GM06990 (cell line): ENCODE data around the gene ZBTB20.

ENCODE experiments used
- DNase-seq: peaks from one replicate; pipeline ENCODE4 v3.0.0-alpha.2; 2011; ENCODE audit not compliant: insufficient read length; ENCODE audit errors: extremely low read depth
- H3K27me3 ChIP-seq: replicated peaks from 2 replicates; pipeline ENCODE4 v1.6.0; 2011; ENCODE audit warnings: low read length; ENCODE audit not compliant: control insufficient read depth, insufficient read depth
- H3K36me3 ChIP-seq: 2 replicates; pipeline ENCODE4 v1.5.1; 2011; ENCODE audit warnings: low read length; ENCODE audit not compliant: control insufficient read depth, insufficient read depth
- H3K4me3 ChIP-seq: replicated peaks from 2 replicates; pipeline ENCODE4 v1.5.1; 2011; ENCODE audit warnings: low read depth, mild to moderate bottlenecking, control low read depth, low read length
- TF ChIP-seq, protein P1 (sequence below): IDR thresholded peaks from 2 replicates; pipeline ENCODE4 v1.5.1; 2011; ENCODE audit warnings: low read length, control low read depth, mild to moderate bottlenecking, inconsistent platforms; ENCODE audit not compliant: insufficient read depth, poor library complexity, severe bottlenecking

ZBTB20 gene

DNA sequence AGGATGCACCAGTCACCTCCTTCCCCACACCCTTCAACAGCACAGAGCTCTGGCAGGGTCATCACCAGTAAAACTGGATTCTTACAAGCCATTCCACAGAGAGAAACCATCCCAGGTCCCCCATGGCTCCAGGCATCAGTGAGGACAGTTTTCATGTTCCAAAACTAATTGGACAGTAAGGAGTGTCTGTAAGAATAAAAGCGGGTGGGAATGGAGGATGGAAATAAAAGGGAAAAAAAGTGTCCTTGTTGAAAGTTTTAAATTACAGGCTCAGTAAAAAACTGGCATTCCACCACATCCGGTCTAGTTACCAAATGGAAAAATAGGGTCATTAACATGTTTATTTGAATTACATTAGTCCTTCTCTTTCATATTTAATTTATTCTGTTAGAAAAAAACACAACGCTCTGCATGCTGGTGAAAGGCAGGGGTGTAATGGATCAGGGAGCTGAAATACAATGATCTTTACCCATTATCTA is 735.9 kb downstream of the ZBTB20 start:
- no peak for DNase-seq
- Histone ChIP-seq H3K27me3 (no peaks in the 10 kb centered on the region), H3K36me3 (no peaks in the 10 kb centered on the region), H3K4me3 (no peak overlapping the region)
- TF ChIP-seq, protein P1, sequence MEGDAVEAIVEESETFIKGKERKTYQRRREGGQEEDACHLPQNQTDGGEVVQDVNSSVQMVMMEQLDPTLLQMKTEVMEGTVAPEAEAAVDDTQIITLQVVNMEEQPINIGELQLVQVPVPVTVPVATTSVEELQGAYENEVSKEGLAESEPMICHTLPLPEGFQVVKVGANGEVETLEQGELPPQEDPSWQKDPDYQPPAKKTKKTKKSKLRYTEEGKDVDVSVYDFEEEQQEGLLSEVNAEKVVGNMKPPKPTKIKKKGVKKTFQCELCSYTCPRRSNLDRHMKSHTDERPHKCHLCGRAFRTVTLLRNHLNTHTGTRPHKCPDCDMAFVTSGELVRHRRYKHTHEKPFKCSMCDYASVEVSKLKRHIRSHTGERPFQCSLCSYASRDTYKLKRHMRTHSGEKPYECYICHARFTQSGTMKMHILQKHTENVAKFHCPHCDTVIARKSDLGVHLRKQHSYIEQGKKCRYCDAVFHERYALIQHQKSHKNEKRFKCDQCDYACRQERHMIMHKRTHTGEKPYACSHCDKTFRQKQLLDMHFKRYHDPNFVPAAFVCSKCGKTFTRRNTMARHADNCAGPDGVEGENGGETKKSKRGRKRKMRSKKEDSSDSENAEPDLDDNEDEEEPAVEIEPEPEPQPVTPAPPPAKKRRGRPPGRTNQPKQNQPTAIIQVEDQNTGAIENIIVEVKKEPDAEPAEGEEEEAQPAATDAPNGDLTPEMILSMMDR = no peak

DNA sequence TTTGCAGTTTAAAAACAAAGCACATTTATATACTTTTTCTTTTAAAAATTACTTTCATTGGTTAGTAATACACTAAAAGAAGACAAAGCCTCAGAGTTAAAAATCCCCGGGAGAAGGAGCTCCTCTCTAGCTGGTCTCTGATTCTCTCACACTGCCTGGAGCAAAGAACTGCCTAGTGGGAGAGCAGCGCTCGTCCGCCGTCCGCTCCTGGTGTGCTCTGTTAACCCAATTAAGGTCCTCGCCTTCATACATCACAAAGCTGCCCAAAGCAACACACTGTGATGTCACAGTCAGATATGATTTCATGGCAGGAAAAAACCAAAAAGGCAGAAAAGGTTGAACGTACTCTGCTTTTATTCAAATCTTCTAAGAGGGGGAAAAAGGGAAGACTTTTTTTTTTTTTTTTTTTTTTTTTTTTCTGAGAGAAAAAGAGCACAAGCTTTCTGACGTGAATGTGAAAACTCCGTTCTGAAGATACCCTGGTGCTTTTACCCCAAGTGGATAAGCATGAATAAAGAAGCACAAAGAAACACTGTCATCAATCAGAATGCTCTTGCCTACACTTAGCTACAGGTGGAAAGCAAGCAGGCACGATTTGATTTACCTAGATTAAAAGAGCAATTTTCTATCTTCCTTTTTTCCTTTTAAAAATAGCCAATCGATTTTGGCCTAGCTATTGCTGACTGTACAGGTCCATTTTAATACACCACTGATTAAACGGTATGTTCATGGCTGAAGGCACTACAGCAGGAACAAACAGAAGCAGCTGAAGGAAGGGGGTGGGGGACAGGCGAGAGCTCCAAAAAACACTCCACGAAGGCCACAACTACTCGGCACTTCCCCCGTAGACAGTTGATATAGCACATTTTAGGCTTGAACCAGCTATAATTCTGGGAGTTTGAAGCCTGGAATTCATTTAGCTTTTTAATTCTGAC is 738.1 kb downstream of the ZBTB20 start:
- H3K27me3 ChIP-seq = no peaks in the 10 kb centered on the region
- TF ChIP-seq, protein P1 = no peak
- H3K4me3 ChIP-seq = no peak overlapping the region
- no peak for DNase-seq
- H3K36me3 ChIP-seq = no peaks in the 10 kb centered on the region

DNA sequence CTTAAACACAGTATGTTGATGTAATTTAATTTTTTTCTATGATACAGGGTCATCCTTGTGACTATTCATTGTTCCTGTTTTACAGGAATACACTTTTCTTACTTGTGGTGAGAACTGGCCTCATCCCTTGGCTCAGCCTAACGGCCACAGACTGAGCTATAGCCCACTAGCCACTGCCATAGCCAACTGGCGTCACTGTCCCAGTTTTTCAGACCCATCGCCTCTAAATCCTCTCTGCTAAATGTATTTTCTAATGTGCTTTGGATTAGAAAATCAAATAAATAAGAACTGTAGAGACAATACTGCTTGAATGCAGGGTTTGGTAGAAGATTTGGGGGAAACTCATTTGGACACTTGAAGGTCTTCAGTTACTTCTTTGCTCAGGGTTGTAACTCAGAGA is 740.2 kb downstream of the ZBTB20 start:
- H3K4me3 ChIP-seq = no peak overlapping the region
- H3K36me3 ChIP-seq = no peaks in the 10 kb centered on the region
- no peaks in the 10 kb centered on the region for H3K27me3 ChIP-seq
- TF ChIP-seq, protein P1 = no peak
- DNase-seq = no peak

DNA sequence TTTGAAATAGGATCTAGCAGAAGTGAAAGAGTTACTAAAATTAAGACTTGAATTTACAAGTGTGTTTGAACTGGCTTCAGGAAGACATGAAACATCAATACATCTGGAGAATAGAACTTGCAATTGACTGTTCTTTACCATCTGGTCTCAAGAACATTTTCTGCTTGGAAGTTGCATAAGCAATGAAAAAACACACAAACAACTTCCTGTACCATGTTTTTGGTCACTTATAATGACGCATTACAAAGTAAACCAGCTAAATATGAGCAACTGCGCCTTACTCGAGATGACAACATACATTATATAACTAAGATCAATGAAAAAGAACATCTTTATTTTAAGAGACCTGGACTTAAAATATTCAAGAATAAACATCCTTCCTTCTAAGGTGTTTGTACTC is 740.8 kb downstream of the ZBTB20 start:
- H3K27me3 ChIP-seq = no peaks in the 10 kb centered on the region
- TF ChIP-seq, protein P1 = no peak
- H3K4me3 ChIP-seq = no peak overlapping the region
- DNase-seq = no peak
- no peaks in the 10 kb centered on the region for H3K36me3 ChIP-seq

DNA sequence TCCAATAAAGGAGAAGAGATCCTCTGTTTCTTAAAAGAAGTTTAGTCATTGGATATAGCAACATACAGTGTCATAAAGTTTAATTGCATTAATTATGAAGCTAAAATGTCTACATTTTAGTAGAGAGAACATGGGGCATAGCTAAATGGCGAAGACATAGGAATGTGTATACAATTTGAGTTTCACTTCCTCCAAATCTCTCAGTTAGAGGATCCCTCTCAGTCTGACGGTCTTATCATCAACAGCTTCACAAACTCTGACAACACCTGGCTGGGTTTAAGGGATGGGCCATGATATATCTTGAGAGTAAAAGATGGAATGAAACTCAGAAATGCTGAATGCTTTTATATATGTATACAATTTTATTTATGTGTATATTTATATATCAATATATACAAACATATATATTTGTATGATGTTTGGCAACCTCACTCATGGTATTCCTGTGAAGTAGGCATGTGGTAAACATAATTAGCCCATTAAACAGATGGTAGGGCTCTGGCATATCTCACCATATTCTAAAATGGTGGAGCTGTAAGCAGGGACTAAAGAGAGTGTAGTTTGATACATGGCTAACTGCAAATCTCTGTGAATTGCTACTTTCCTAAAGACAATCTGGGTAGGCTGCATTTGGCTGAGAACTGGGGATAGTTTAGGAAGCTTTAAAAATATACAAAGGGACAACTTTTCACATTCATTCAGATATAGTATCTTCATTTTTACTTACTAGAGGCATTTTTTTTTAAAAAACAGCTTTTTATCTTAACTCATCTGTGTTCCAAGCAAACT is 741.7 kb downstream of the ZBTB20 start:
- Histone ChIP-seq H3K27me3 (no peaks in the 10 kb centered on the region), H3K4me3 (no peak overlapping the region), H3K36me3 (no peaks in the 10 kb centered on the region)
- DNase-seq = no peak
- TF ChIP-seq, protein P1 = no peak
